Measurements from ENCODE around the gene PWP1.
A peak's percentile ranks its signal among the peaks of the same experiment; 100 is the strongest.

The PWP1 gene

DNA sequence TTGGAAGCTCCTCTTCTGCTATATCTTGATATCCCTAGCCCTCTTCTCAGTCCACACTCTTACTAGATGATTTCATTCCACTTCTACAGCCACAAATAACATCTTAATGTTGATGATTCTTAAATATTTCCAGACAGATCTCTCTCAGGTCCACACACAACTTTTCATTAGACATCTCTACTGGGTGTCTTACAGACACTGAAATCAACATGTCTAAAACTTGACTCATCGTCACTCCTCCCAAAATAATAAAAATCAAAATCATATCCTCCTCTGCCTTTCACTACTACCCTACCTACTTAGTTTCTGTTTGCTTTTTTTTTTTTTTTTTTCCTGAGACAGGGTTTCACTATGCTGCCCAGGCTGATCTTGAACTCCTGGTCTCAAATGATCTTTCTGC is 63.5 kb downstream of the PWP1 start:
- TF ChIP-seq CTCF (IDR thresholded peaks at IDR 0.05) (no peak), ZFX (IDR thresholded peaks at IDR 0.05; ENCODE audit: borderline replicate concordance) (no peak)

DNA sequence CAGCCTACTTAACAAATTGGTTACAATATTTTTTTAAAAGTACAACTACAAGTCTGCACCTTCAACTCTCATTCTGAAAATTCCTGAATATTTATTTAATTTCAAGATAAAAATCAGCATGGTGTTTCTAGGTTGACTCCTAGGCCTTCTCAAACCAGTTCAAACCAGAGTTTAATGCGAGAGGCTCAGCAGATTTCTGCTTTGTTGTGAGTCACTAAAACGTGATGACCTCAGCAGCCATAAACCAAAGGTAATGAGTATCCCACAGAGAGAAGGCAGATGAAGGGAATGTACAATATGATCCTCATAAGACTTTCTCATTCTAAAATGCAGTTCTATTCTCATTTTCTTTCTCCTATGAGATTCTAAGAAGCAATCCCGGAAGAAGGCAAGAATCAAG is 73.8 kb downstream of the PWP1 start:
- peak overlapping the region; percentile 63; the same call in 1 of the 2 replicates for H3K27ac ChIP-seq
- TF ChIP-seq ZFX (IDR thresholded peaks at IDR 0.05; ENCODE audit: borderline replicate concordance), result no peak
- TF ChIP-seq CTCF (IDR thresholded peaks at IDR 0.05), result no peak

More for the DNA sequence above, 63.5 kb downstream of the PWP1 start:
- no peak overlapping the region for H3K27ac ChIP-seq

DNA sequence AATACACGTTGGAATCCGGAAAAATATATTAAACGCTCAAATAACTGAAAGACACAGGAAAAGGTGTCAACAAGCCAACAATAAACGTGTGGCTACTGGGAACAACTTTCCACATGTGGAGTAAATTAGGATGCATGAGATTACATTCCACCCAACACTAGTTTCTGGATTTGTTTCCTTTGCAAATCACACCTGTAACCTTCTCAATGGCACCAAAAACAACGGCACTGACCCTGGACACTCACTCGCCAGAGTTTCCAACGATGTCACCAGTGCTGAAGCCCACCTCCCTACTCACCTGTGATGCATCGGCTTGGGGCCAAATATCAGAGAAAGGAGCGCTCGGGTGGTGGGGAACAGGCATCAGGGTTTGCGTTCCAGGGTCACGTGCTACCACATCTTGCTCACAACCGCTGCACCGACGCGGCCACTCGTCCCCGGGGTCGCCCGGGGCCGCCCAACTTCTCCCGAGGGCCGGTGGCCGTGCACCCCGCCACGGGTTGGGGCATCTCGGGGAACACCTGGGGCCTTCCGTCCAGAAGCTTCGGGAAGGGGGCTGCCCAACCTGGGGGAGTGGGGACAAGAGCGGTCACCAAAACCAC is 74.7 kb downstream of the PWP1 start:
- H3K27ac ChIP-seq, result peak overlapping the region; percentile 63
- TF ChIP-seq CTCF (IDR thresholded peaks at IDR 0.05), result no peak
- TF ChIP-seq ZFX (IDR thresholded peaks at IDR 0.05; ENCODE audit: borderline replicate concordance), result no peak

DNA sequence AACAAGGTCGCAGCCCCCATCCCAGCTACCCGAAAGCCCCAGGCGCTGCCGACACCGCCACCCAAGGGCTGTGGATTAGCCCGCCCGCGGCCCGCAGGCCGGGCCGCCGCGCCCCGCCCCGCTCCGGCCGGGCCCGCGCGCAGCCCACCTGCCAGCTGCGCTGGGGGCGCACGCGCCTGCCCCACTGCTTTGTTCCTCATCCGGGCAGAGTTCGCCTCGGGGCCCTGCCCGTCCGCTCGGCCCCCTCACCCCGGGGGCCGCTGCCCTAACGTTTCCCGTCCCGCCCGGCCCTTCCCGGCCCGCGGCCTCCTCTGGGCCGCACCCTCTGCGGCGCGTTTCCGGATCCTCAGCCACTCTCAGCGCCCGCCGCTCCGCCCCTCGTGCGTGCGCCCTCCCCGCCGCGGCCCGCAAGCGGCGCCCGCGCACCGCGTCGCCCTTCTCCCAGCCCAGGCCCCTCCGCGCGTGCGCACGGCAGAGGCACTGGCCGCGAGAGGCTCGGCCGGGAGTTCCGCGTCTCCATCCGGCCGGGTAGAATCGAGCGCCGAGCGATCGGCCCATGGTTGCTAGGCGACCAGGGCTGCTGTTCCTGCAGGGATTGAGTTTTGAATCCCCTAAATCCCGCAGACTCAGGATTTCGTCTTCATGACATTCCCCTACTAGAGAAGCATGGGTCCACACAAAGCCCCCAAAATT is 75.4 kb downstream of the PWP1 start, which contains the start of gene PRDM4:
TSS of gene PRDM4 (minus strand) at position 329 of the 693 bp plus-strand sequence. CDS start 622 bp downstream, outside the sequence.
- TF ChIP-seq CTCF (IDR thresholded peaks at IDR 0.05) (peak; percentile 80), ZFX (IDR thresholded peaks at IDR 0.05; ENCODE audit: borderline replicate concordance) (no peak)
- peak within 1 kb of the TSS; percentile 63 for H3K27ac ChIP-seq

GRCh38 chr12:107761502-107761904 is 75.9 kb downstream of the PWP1 start:
- no peak overlapping the region; the same call in 1 of the 2 replicates for H3K27ac ChIP-seq
- no peak for TF ChIP-seq CTCF (IDR thresholded peaks at IDR 0.05)
- TF ChIP-seq ZFX (IDR thresholded peaks at IDR 0.05; ENCODE audit: borderline replicate concordance), result no peak

All from 22Rv1 (cell line).